Caco-2 (cell line): Measurements from ENCODE around the gene NRXN3. TPM values are rescaled to one million over a fixed set of nuclear protein-coding genes. Genes with fewer than 3 reads are reported as not detected.

Source experiments
- BruUV-seq: library from RNA; stranded (reverse); fragments of 400-500 nt; replicated peaks from 2 replicates; lab custom pipeline; 2021; lab: Mats Ljungman, UMichigan
- CTCF ChIA-PET: fragments of 300-600 bp; sonication (Branson Sonifier 250); formaldehyde crosslinking; loops from one replicate; lab custom pipeline; 2022; ENCODE audit warnings: antibody characterized with exemption; lab: Charles Lee
- POLR2A ChIA-PET: fragments of 300-600 bp; sonication (Branson Sonifier 250); formaldehyde crosslinking; loops from one replicate; lab custom pipeline; 2022; ENCODE audit warnings: antibody characterized with exemption; lab: Charles Lee
- DNase-seq, 2 experiments: peaks; one replicate each; pipeline versions ENCODE4 v3.0.0 to v3.0.0-alpha.2; 2020 to 2022
- H3K27me3 ChIP-seq: replicated peaks from 2 replicates; pipeline ENCODE4 v1.6.0; 2011; ENCODE audit warnings: low read length; ENCODE audit not compliant: control insufficient read depth, insufficient read depth
- H3K36me3 ChIP-seq: 2 replicates; pipeline ENCODE4 v1.5.1; 2011; ENCODE audit warnings: low read length; ENCODE audit not compliant: control insufficient read depth, insufficient read depth
- H3K4me1 ChIP-seq: fragments of 250-450 bp; sonication (Bioruptor Pico); 2 replicates; pipeline ENCODE4 v1.5.1; 2020; ENCODE audit warnings: mild to moderate bottlenecking
- H3K4me3 ChIP-seq: 2 replicates; pipeline ENCODE4 v1.5.1; 2011; ENCODE audit warnings: low read depth, mild to moderate bottlenecking, control low read depth, low read length
- H3K9me3 ChIP-seq: fragments of 250-450 bp; sonication (Bioruptor Pico); 2 replicates; pipeline ENCODE4 v1.5.1; 2020; ENCODE audit warnings: mild to moderate bottlenecking, moderate library complexity
- H3K27ac Mint-ChIP-seq: one replicate; pipeline ENCODE4 v1.8.0; 2022; ENCODE audit warnings: mixed read lengths; ENCODE audit not compliant: unreplicated experiment
- H3K27me3 Mint-ChIP-seq: one replicate; pipeline ENCODE4 v1.8.0; 2022; ENCODE audit warnings: mixed read lengths; ENCODE audit not compliant: insufficient read depth, unreplicated experiment
- H3K36me3 Mint-ChIP-seq: one replicate; pipeline ENCODE4 v1.8.0; 2022; ENCODE audit warnings: mild to moderate bottlenecking, mixed read lengths; ENCODE audit not compliant: insufficient read depth, unreplicated experiment
- H3K4me1 Mint-ChIP-seq: one replicate; pipeline ENCODE4 v1.8.0; 2022; ENCODE audit warnings: low read depth, mixed read lengths; ENCODE audit not compliant: unreplicated experiment
- H3K4me3 Mint-ChIP-seq: one replicate; pipeline ENCODE4 v1.8.0; 2022; ENCODE audit warnings: mild to moderate bottlenecking, moderate library complexity, mixed read lengths; ENCODE audit not compliant: unreplicated experiment
- H3K9me3 Mint-ChIP-seq: one replicate; pipeline ENCODE4 v1.8.0; 2022; ENCODE audit warnings: mixed read lengths; ENCODE audit not compliant: unreplicated experiment
- CTCF ChIP-seq, 2 experiments: fragments of 200-600 bp in 1 of 2; IDR thresholded peaks; 1 replicate in 1 of 2; 2 replicates in 1 of 2; pipeline versions ENCODE4 v1.5.1 to v1.8.0; 2011 to 2022; ENCODE audit warnings: antibody characterized with exemption in 1 of 2, control low read depth in 1 of 2, inconsistent platforms in 1 of 2, low read depth in 1 of 2, low read length in 1 of 2, mild to moderate bottlenecking in 1 of 2, moderate library complexity in 1 of 2; ENCODE audit not compliant: insufficient read depth in 1 of 2, severe bottlenecking in 1 of 2, unreplicated experiment in 1 of 2
- intact Hi-C: fragments of 100-400 bp; cut with micrococcal nuclease; formaldehyde crosslinking; loops from one replicate; pipeline ENCODE4 v1.10.0; 2022; ENCODE audit not compliant: unreplicated experiment
- total RNA-seq: library from RNA; stranded (reverse); gene quantifications from 2 replicates; pipeline ENCODE4 v1.2.3, GENCODE V29; 2022

Gene NRXN3
- total RNA-seq, 1 experiment from 2014 or later: 12.4 TPM

DNA sequence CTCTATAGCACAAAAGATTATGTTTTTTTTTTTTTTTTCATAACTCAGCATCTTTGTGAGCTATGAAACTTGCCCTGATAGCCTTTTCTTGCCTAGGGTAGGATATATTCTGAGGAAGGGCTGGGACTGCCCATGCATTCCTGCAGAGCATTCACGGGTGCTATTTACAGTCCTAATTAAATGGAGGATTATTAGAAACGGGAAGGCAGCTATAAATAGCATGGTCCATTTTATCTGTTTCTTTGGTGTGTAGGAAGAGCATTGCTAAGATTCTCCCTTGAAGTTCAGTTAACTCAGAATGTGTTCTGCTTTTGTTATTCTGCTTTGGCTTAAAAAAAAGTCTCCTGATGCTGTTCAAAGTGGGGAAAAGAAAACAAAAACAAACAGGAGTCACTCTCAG, 1410.2 kb downstream of the NRXN3 start:
- Mint-ChIP-seq H3K4me3 (no peak overlapping the region), H3K36me3 (no peaks in the 10 kb centered on the region), H3K4me1 (peaks cover 14% of the 10 kb centered on the region), H3K27ac (no peak overlapping the region), H3K9me3 (no peaks in the 10 kb centered on the region), H3K27me3 (no peaks in the 10 kb centered on the region)
- no TSS peak for BruUV-seq
- no peaks in the 10 kb centered on the region for H3K36me3 ChIP-seq
- H3K4me3 ChIP-seq: no peak overlapping the region
- intact Hi-C loops: loop anchor here (10.0 kb wide), 1 partner anchor 124 kb away; no protein-coding TSS in a partner anchor
- H3K27me3 ChIP-seq: no peaks in the 10 kb centered on the region
- peaks cover 32% of the 10 kb centered on the region for H3K4me1 ChIP-seq
- ChIA-PET POLR2A (no interaction called here), CTCF (no interaction called here)
- no peak for DNase-seq
- H3K9me3 ChIP-seq: no peaks in the 10 kb centered on the region
- TF ChIP-seq CTCF (IDR thresholded peaks at IDR 0.05; ENCODE audit: insufficient read depth in 1 of 2, low read depth in 1 of 2, low read length in 1 of 2, severe bottlenecking in 1 of 2, unreplicated experiment in 1 of 2): no peak

DNA sequence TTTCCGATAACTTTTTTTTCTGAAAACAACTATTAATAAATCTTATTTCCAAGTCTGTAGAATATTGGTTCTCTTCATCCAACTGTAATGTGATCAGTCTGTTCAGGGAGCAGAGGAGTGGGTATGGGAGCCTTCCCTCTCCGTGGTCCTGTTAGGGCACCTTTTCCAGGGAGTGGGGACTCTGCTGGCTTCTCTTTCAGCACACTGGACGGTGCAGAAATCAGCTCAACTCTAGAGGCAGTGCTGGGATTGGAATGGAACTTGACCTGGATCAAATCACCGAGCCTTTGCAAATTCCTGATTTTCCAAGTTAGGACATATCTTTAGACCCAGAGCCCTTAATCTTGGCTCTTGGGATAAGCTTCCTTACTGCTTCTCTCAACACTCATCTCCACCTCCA, 1410.7 kb downstream of the NRXN3 start:
- Histone ChIP-seq H3K36me3 (no peaks in the 10 kb centered on the region), H3K9me3 (no peaks in the 10 kb centered on the region), H3K4me1 (peaks cover 34% of the 10 kb centered on the region), H3K4me3 (no peak overlapping the region), H3K27me3 (no peaks in the 10 kb centered on the region)
- CTCF ChIA-PET: no interaction called here
- H3K4me1 Mint-ChIP-seq: peaks cover 13% of the 10 kb centered on the region
- DNase-seq: no peak
- intact Hi-C loops: loop anchor here (10.0 kb wide), 1 partner anchor 124 kb away; no protein-coding TSS in a partner anchor
- no peaks in the 10 kb centered on the region for H3K36me3 Mint-ChIP-seq
- BruUV-seq: no TSS peak
- no peaks in the 10 kb centered on the region for H3K27me3 Mint-ChIP-seq
- TF ChIP-seq CTCF (IDR thresholded peaks at IDR 0.05; ENCODE audit: insufficient read depth in 1 of 2, low read depth in 1 of 2, low read length in 1 of 2, severe bottlenecking in 1 of 2, unreplicated experiment in 1 of 2): no peak
- H3K9me3 Mint-ChIP-seq: no peaks in the 10 kb centered on the region
- POLR2A ChIA-PET: no interaction called here
- H3K4me3 Mint-ChIP-seq: no peak overlapping the region
- no peak overlapping the region for H3K27ac Mint-ChIP-seq

DNA sequence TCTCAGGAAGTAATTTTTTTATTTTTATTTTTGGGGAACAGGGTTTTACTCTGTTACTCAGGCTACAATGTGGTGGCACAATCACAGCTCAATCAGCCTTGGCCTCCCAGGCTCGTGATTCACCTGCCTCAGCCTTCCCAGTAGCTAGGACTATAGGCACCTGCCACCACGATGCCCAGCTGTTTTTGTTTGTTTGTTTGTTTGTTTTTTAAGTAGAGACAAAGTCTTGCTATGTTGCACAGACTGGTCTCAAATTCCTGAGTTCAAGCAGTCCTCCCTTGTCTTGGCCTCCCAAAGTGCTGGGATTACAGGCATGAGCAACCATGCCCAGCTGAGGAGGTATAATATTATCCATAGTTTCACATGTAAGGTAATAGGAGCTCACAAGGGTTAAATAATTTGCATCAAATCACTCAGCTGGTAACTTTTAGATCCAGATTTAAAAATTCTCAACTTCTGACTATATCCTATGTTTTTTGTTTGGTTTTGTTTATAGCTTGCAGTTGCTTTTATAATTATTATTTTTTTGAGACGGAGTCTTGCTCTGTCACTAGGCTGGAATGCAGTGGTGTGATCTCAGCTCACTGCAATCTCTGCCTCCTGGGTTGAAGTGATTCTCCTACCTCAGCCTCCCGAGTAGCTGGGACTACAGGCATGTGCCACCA, 1411.9 kb downstream of the NRXN3 start:
- intact Hi-C loops: loop anchor here (10.0 kb wide), 1 partner anchor 123 kb away; no protein-coding TSS in a partner anchor
- TF ChIP-seq CTCF (IDR thresholded peaks at IDR 0.05; ENCODE audit: insufficient read depth in 1 of 2, low read depth in 1 of 2, low read length in 1 of 2, severe bottlenecking in 1 of 2, unreplicated experiment in 1 of 2): no peak
- Histone ChIP-seq H3K4me1 (peaks cover 36% of the 10 kb centered on the region), H3K36me3 (no peaks in the 10 kb centered on the region), H3K4me3 (no peak overlapping the region), H3K27me3 (no peaks in the 10 kb centered on the region), H3K9me3 (no peaks in the 10 kb centered on the region)
- no peaks in the 10 kb centered on the region for H3K36me3 Mint-ChIP-seq
- BruUV-seq: no TSS peak
- H3K4me1 Mint-ChIP-seq: peaks cover 12% of the 10 kb centered on the region
- no peaks in the 10 kb centered on the region for H3K27me3 Mint-ChIP-seq
- no peak overlapping the region for H3K4me3 Mint-ChIP-seq
- ChIA-PET POLR2A (no interaction called here), CTCF (no interaction called here)
- DNase-seq: no peak
- no peaks in the 10 kb centered on the region for H3K9me3 Mint-ChIP-seq
- H3K27ac Mint-ChIP-seq: no peak overlapping the region
